Measurements from ENCODE around the gene OR10K1. TPM values are rescaled to one million over a fixed set of nuclear protein-coding genes. Genes with fewer than 3 reads are reported as not detected.

OR10K1 gene
- total RNA-seq, 2 donors from 2014 or later: not detected

GRCh38 chr1:158507511-158507910 is 45.9 kb downstream of the OR10K1 start:
- ATAC-seq: no peak
- H3K36me3 ChIP-seq (replicated peaks in 1 of 2; ENCODE audit: insufficient read depth in 1 of 2, low read depth in 2 of 2): no peaks in the 10 kb centered on the region
- H3K27me3 ChIP-seq: no peaks in the 10 kb centered on the region
- H3K4me1 ChIP-seq: no peaks in the 10 kb centered on the region
- no peak overlapping the region for H3K27ac ChIP-seq
- intact Hi-C loops (cut with DNase I): no loop called here
- H3K4me3 ChIP-seq: no peak overlapping the region
- H3K9me3 ChIP-seq: no peaks in the 10 kb centered on the region
- 56 to 65% methylated on average over 2 of the region's 2 CpGs for WGBS, 2 donors
- TF ChIP-seq CTCF (IDR thresholded peaks at IDR 0.05): no peak
- no peak for TF ChIP-seq POLR2A (IDR thresholded peaks at IDR 0.05)
- no peak for DNase-seq

- no peak overlapping the region for H3K4me3 ChIP-seq
- H3K4me1 ChIP-seq: no peaks in the 10 kb centered on the region
- no peaks in the 10 kb centered on the region for H3K36me3 ChIP-seq (replicated peaks in 1 of 2; ENCODE audit: insufficient read depth in 1 of 2, low read depth in 2 of 2)
- TF ChIP-seq CTCF (IDR thresholded peaks at IDR 0.05): no peak
- no peak for TF ChIP-seq POLR2A (IDR thresholded peaks at IDR 0.05)
- intact Hi-C loops (cut with DNase I): no loop called here
- WGBS, 2 donors: 28 to 34% methylated on average over 4 of the region's 4 CpGs
- H3K27me3 ChIP-seq: no peaks in the 10 kb centered on the region
- ATAC-seq (no peak), DNase-seq (no peak)
- no peaks in the 10 kb centered on the region for H3K9me3 ChIP-seq
- H3K27ac ChIP-seq: no peak overlapping the region
Observed at GRCh38 chr1:158509471-158510156, 48.0 kb downstream of the OR10K1 start.

GRCh38 chr1:158516966-158517365 is 55.3 kb downstream of the OR10K1 start:
- no peaks in the 10 kb centered on the region for H3K4me1 ChIP-seq
- no peaks in the 10 kb centered on the region for H3K9me3 ChIP-seq
- no peak overlapping the region for H3K27ac ChIP-seq
- no peaks in the 10 kb centered on the region for H3K36me3 ChIP-seq (replicated peaks in 1 of 2; ENCODE audit: insufficient read depth in 1 of 2, low read depth in 2 of 2)
- H3K4me3 ChIP-seq: no peak overlapping the region
- TF ChIP-seq CTCF (IDR thresholded peaks at IDR 0.05) (no peak), POLR2A (IDR thresholded peaks at IDR 0.05) (no peak)
- intact Hi-C loops (cut with DNase I): no loop called here
- ATAC-seq: no peak
- no peak for DNase-seq
- no peaks in the 10 kb centered on the region for H3K27me3 ChIP-seq

Other genes starting within 250 kb of the OR10K1 start
- gene CD1A, start 207.4 kb upstream of the OR10K1 start, total RNA-seq: not detected
- 1 to 10 TPM in 1 of 2 donors, not detected in 1; 1.0 TPM for gene CD1C, start 171.9 kb upstream of the OR10K1 start, total RNA-seq
- 1 to 10 TPM in 1 of 2 donors, not detected in 1; 1.0 TPM for gene CD1B, start 130.3 kb upstream of the OR10K1 start, total RNA-seq
- gene CD1E, start 107.9 kb upstream of the OR10K1 start, total RNA-seq: under 1 TPM in 1 of 2 donors, not detected in 1; 0.78 TPM
- gene OR10T2, start 62.4 kb upstream of the OR10K1 start, total RNA-seq: not detected
- gene OR10K2, start 35.6 kb upstream of the OR10K1 start, total RNA-seq: not detected
- gene OR10R2, start 10.4 kb downstream of the OR10K1 start, total RNA-seq: not detected
- not detected for gene OR6Y1, start 92.6 kb downstream of the OR10K1 start, total RNA-seq
- not detected for gene OR6P1, start 108.7 kb downstream of the OR10K1 start, total RNA-seq
- gene OR10X1, start 118.1 kb downstream of the OR10K1 start, total RNA-seq: not detected
- not detected for gene OR10Z1, start 143.4 kb downstream of the OR10K1 start, total RNA-seq
- gene SPTA1, start 224.9 kb downstream of the OR10K1 start, total RNA-seq: not detected
- not detected for gene OR6K2, start 238.8 kb downstream of the OR10K1 start, total RNA-seq